ENCODE measurements around the gene CCL27.
"Not testable (repeated sequence)": the region's sequence is repeated elsewhere in the genome, so short reads cannot be mapped to it uniquely, and the experiment has no call there.

DNA sequence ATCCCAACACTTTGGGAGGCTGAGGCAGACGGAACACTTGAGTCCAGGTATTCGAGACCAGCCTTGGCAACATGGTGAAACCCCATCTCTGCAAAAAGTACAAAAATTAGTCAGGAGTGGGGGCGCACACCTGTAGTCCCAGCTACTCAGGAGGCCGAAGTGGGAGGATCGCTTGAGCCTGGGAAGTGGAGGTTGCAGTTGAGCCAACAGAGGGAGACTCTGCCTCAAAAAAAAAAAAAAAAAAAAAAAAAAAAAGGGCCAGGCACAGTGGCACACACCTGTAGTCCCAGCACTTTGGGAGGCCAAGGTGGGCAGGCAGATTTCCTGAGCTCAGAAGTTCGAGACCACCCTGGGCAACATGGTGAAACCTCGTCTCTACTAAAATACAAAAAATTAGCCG, 23.1 kb downstream of the CCL27 start:
- TF ChIP-seq CTCF (IDR thresholded peaks at IDR 0.05); TCF7L2 (IDR thresholded peaks at IDR 0.05; ENCODE audit: low read depth, low read length): not testable (repeated sequence)

Measured in Panc1 (cell line).